Stimulated activated naive B cell treated with anti-CD40 and anti-IgM and Interleukin-4, amounts not matched to agents 10 μg/mL and 1 μg/mL and 100 μg/mL, for 72 hours (primary cell): Measurements from ENCODE around the gene EIF4E1B.
A peak's percentile ranks its signal among the peaks of the same experiment; 100 is the strongest.
"Not testable (repeated sequence)": the region's sequence is repeated elsewhere in the genome, so short reads cannot be mapped to it uniquely, and the experiment has no call there.

Source experiments
- ATAC-seq, 2 donors: fragments of 150-1000 bp; cut with Tn5 transposase; replicated peaks; 2 replicates each; pipeline ENCODE4 v1.10.0; 2021; ENCODE audit warnings: moderate library complexity in 1 of 2
- DNase-seq: peaks from one replicate; pipeline ENCODE4 v3.0.0; 2021
- H3K27ac Mint-ChIP-seq: one replicate; pipeline ENCODE4 v1.8.0; 2022; ENCODE audit warnings: mild to moderate bottlenecking, mixed read lengths
- H3K27me3 Mint-ChIP-seq, 2 donors: one replicate each; pipeline ENCODE4 v1.8.0; 2022; ENCODE audit warnings: mixed read lengths in 2 of 2
- H3K36me3 Mint-ChIP-seq, 2 donors: one replicate each; pipeline ENCODE4 v1.8.0; 2022; ENCODE audit warnings: mixed read lengths in 2 of 2, mild to moderate bottlenecking in 1 of 2
- H3K4me1 Mint-ChIP-seq, 2 donors: one replicate each; pipeline ENCODE4 v1.8.0; 2022; ENCODE audit warnings: mixed read lengths in 2 of 2, mild to moderate bottlenecking in 1 of 2
- H3K4me3 Mint-ChIP-seq, 2 donors: one replicate each; pipeline ENCODE4 v1.8.0; 2022; ENCODE audit warnings: mild to moderate bottlenecking in 2 of 2, mixed read lengths in 2 of 2, moderate library complexity in 1 of 2
- H3K9me3 Mint-ChIP-seq, 2 donors: one replicate each; pipeline ENCODE4 v1.8.0; 2022; ENCODE audit warnings: mixed read lengths in 2 of 2, mild to moderate bottlenecking in 1 of 2

Gene EIF4E1B

DNA sequence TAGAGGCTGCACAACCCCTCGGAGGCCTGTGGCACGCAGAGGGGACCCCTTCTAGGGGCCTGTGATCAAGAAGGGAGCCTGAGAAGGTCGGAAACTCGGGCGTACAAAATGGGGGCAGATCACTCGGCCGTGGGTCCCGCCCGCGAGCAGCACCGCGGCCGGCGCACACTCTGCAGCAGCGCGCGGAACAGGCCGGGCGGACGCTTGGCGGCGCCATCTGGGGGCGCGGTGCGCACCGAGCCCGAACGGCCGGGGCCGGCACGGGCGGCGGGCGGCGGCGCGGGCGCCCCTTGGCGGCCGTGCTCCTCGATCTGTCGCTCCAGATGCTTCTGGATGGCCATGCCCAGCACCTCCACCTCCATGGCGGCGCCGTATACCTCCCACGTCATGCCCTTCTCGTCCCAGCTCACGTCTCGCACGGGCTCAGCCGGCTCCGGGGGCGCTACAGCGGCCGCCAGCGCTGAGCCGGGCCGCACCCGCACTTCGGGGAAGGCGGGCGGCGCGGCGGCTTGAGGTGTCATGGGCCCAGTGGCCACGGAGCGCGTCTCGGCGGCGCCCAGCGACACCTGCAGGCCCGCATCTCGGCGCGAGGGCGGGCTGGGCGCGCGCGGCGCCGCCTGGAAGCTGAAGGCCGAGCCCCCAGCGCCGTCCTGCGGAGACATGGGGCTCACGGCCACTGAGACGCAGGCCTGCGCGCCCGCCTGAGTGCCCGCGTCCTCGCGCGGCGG is 33.6 kb upstream of the EIF4E1B start:
- DNase-seq (no peak), ATAC-seq (peak; percentile 84 to 87)
- peaks cover 5 to 12% of the 10 kb centered on the region in 2 donors for H3K4me1 Mint-ChIP-seq
- no peaks in the 10 kb centered on the region for H3K9me3 Mint-ChIP-seq
- no peak overlapping the region for H3K27ac Mint-ChIP-seq
- H3K27me3 Mint-ChIP-seq, result peaks cover 24 to 36% of the 10 kb centered on the region in 2 donors
- peaks cover 0 to 6% of the 10 kb centered on the region in 2 donors for H3K36me3 Mint-ChIP-seq
- H3K4me3 Mint-ChIP-seq, result peak overlapping the region; percentile 73 to 77

DNA sequence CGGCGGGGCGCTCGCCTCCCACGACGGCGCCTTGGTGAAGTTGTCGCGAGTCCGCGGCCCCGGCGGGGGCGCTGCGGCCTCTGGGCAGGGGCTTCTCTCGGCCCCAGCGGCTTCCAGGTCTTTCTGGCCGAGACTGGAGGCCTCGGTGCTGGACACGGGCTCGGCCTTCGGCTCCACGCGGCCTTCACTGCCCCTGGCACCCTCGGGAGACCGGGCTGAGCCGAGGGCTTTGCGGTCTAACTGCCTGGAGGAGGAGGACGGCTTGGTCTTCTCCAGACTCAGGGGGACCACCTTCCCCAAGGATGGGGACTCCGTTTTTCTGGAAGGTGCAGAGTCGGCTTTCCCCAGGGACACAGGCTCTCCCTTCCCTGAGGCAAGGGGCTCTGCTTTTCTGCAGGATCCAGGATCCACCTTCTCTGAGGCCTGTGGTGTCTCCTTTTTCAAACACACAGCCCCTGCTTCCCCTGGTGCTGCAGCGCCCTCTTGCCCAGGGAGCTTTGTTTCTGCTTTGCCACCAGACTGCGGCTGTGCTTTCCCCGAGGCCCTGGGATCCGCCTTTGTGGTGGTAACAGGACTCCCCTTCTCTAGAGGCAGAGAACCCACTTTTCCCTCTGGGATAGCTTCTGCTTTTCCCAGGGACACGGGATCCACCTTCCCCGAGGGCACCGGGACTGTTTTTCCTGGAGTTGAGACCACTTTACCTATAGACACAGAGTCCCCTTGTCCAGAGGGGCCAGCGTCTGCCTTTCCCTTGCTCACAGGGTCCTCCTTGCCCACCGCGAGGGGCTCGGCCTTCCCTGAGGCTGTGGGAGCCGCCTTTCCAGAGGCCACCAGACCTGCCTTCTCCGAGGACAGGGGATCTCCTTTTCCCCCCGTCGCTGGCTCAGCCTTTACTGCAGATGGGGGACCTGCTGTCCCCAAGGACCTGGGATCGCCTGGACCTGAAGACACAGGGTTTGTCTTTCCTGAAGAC is 32.8 kb upstream of the EIF4E1B start:
- Mint-ChIP-seq H3K27ac (no peak overlapping the region), H3K9me3 (no peaks in the 10 kb centered on the region), H3K36me3 (peaks cover 0 to 6% of the 10 kb centered on the region in 2 donors), H3K27me3 (peaks cover 24 to 36% of the 10 kb centered on the region in 2 donors), H3K4me1 (peaks cover 5 to 12% of the 10 kb centered on the region in 2 donors), H3K4me3 (peak overlapping the region; percentile 22 to 47)
- DNase-seq (no peak), ATAC-seq (no peak)

DNA sequence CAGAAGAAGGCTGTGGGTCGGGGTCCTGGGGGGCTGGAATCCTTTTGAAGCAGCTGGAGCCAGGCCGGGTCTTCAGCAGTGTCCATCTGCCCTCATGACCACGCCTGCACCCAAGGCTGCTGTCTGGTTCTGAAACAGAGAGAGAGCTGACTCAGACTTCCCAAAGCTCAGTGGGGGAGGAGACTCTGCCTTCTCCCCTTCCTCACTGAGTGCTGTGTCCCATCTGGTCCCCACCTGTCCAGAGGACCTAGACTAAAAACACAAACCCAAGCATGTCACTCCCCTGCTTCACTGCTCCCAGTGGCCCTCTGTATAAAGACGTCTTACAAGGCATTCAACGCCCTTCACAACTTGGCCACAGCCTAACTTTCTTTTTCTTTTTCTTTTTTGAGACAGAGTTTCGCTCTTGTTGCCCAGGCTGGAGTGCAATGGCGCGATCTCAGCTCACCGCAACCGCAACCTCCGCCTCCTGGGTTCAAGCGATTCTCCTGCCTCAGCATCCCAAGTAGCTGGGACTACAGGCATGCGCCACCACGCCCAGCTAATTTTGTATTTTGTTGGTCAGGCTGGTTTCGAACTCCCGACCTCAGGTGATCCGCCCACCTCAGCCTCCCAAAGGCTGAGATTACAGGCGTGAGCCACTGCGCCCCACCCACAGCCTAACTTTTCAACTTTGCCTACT is 30.6 kb upstream of the EIF4E1B start:
- H3K27me3 Mint-ChIP-seq, result peaks cover 21 to 31% of the 10 kb centered on the region in 2 donors
- not testable (repeated sequence) for ATAC-seq

DNA sequence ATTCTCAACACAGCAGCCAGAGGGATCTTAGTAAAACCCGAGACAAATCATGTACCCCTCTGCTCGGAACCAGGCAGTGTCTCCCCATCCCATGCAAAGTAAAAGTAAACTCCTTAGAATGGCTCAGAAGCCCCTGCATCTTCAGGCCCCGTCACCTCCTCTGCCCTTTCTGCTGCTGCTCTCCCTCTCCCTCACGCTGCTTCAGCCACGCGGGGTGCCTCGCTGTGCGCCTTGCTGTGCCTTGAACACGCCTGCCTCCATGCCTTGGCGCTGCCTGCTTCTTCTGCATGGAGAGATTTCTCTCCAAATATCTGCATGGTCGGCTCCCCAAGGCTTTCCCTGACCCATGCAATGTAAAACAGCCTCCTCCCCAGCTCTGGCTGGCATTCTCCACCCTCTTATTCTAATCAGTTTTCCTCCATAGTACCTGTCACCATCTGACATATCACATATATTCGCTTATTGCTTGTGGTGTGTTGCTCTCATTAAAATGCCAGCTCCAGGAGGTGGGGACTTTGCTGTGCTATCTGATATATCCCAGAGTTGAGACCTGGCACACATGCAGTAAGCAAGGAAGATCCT is 28.5 kb upstream of the EIF4E1B start:
- no peak overlapping the region for H3K27ac Mint-ChIP-seq
- H3K36me3 Mint-ChIP-seq, result peaks cover 0 to 6% of the 10 kb centered on the region in 2 donors
- ATAC-seq, result no peak
- H3K4me3 Mint-ChIP-seq, result no peak overlapping the region
- no peaks in the 10 kb centered on the region for H3K4me1 Mint-ChIP-seq
- DNase-seq, result no peak
- H3K9me3 Mint-ChIP-seq, result no peaks in the 10 kb centered on the region
- peaks cover 11 to 16% of the 10 kb centered on the region in 2 donors for H3K27me3 Mint-ChIP-seq

More for the DNA sequence above, 30.6 kb upstream of the EIF4E1B start:
- not testable (repeated sequence) for H3K27ac Mint-ChIP-seq, DNase-seq, H3K36me3 Mint-ChIP-seq, H3K4me3 Mint-ChIP-seq, H3K9me3 Mint-ChIP-seq, H3K4me1 Mint-ChIP-seq

DNA sequence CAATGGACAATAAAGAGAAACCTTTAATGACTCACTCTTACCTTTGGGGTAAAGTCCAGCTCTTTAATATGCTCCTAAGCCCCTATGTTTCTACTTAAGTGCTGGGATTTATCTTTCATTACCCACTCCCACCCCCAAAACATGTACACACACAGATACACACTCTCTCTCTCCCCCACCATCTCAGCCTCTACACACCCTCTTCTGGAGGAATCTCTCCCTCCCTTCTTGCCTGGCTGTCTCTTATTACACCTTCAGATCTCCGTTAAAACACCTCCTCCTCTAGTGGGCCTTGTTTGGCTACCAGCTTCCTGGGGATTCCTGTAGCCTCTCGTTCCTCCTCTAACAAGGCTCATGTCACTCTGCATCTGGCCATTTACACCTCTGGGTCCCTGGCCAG is 27.4 kb upstream of the EIF4E1B start:
- H3K27ac Mint-ChIP-seq, result no peak overlapping the region
- H3K27me3 Mint-ChIP-seq, result peaks cover 8 to 10% of the 10 kb centered on the region in 2 donors
- no peak for DNase-seq
- peaks cover 0 to 2% of the 10 kb centered on the region in 2 donors for H3K4me1 Mint-ChIP-seq
- H3K4me3 Mint-ChIP-seq, result no peak overlapping the region
- H3K36me3 Mint-ChIP-seq, result peaks cover 0 to 6% of the 10 kb centered on the region in 2 donors
- ATAC-seq, result no peak
- H3K9me3 Mint-ChIP-seq, result no peaks in the 10 kb centered on the region

DNA sequence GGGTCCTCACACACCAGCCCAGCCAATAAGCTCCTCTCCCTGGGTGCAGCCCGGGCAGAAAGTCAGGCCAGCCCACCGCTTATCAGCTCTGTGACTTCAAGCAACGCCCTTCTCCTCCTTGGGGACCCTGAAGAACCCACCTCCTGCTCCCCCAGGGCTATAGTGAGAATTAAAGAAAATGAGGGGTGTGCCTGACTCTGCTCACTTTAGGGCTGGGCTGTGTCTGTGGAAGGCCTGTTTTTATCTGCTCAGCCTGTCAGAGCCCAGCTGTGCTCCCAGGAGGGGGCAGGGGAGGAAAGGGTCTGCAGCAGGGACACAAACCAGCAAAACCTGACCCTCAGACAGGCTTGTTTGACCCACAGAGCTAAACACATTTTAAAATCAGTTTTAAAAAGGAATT is 24.4 kb upstream of the EIF4E1B start:
- no peaks in the 10 kb centered on the region for H3K9me3 Mint-ChIP-seq
- no peak overlapping the region for H3K4me3 Mint-ChIP-seq
- H3K27ac Mint-ChIP-seq, result no peak overlapping the region
- DNase-seq, result no peak
- no peak for ATAC-seq
- H3K4me1 Mint-ChIP-seq, result peaks cover 9 to 10% of the 10 kb centered on the region in 2 donors
- peaks cover 7% of the 10 kb centered on the region in 2 donors for H3K27me3 Mint-ChIP-seq
- H3K36me3 Mint-ChIP-seq, result peaks cover 1 to 6% of the 10 kb centered on the region in 2 donors

DNA sequence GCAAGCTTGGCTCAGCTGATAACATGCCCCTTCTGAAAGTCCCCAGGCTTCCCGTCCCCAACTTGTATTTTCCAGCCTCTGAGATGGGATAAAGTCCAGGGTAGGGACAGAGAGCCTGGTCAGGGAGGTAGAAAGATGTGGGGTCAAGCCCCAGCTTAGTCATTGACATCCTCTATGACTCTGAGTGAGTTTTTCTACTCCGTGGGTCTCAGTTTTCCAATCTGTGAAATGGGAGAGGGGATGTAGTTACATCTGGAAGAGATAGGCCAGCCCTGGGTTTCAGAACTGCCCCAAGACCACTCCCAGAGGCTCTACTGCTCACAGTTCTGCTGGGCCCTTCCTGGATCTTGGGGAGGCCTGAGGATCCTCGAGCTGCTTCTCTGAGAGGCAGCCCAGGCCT is 23.6 kb upstream of the EIF4E1B start:
- Mint-ChIP-seq H3K36me3 (peaks cover 2 to 6% of the 10 kb centered on the region in 2 donors), H3K27me3 (peaks cover 13% of the 10 kb centered on the region in 2 donors), H3K4me3 (no peak overlapping the region), H3K4me1 (peaks cover 9 to 13% of the 10 kb centered on the region in 2 donors), H3K9me3 (no peaks in the 10 kb centered on the region), H3K27ac (no peak overlapping the region)
- DNase-seq (no peak), ATAC-seq (no peak)

DNA sequence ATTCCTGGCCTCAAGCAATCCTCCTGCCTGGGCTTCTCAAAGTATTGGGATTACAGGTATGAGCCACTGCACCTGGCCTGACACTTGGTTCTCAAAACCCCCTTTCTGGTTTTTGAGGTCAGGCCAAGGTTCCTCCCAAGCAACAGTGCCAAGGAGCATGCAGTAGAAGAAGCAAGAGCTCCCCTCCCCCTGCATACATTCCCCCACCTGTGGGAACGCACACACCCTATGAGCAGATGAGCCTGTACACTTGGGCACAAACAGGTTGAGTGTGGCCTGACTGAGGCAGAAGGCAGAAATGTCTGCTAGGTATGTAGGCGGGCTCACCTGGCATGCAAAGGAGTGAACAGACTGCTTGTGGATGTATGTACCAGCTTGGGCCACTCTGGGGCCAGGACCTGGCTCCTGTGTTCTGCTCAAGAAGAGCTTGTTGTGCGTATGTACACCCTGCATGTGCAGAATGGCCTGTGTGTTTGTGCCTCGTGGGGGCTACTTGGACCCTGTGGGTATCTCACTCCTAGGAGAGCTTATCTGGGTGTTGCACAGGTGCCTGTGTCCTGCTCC is 22.3 kb upstream of the EIF4E1B start:
- Mint-ChIP-seq H3K9me3 (no peaks in the 10 kb centered on the region), H3K36me3 (peaks cover 2 to 6% of the 10 kb centered on the region in 2 donors), H3K4me1 (peaks cover 9 to 13% of the 10 kb centered on the region in 2 donors), H3K27ac (peak overlapping the region; percentile 40), H3K27me3 (peaks cover 23 to 24% of the 10 kb centered on the region in 2 donors), H3K4me3 (peak overlapping the region; percentile 32 to 96)
- DNase-seq (no peak), ATAC-seq (no peak)

DNA sequence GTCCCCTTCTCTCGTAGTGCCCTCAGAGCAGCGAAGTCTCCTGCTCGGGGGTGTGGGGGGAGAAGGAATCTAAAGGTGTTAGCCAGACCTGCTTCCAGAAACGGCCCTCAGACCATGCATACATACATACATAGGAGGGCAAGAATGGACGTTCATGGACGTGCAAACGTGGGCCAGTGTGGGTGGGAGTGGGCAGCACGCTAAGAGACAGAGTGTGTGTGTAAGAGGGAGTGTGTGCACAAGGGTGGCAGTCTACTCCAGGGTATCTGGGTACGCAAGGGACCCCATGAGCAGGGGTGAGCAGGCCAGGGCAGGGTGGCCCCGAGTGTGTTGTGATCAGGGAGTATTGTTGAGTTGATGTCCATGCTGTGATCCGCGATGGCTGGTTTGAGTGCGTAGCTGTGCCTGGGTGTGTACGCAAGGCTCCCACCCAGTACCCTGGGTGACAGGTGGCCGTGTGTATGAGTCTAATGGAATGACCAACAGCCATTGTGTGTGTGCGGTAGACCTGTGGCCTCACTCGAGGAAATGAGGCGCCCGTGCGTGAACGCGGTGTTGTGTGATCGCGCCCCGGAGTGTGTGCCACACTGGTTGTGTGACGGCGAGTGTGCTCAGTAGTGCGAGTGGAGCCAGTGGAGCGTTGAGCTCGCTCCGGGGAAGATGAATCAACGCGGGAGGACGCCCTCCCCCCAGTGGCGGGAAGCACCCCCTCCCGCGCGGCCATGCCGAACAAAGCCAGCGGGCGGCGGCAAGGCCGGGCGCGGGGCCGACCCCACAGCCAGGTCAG is 21.3 kb upstream of the EIF4E1B start:
- H3K27ac Mint-ChIP-seq, result peak overlapping the region; percentile 88
- H3K27me3 Mint-ChIP-seq, result peaks cover 24 to 31% of the 10 kb centered on the region in 2 donors
- H3K36me3 Mint-ChIP-seq, result peaks cover 2 to 6% of the 10 kb centered on the region in 2 donors
- H3K9me3 Mint-ChIP-seq, result no peaks in the 10 kb centered on the region
- H3K4me3 Mint-ChIP-seq, result peak overlapping the region; percentile 92 to 96
- DNase-seq, result peak; percentile 23
- peaks cover 9 to 13% of the 10 kb centered on the region in 2 donors for H3K4me1 Mint-ChIP-seq
- peak; percentile 49 to 57 for ATAC-seq

DNA sequence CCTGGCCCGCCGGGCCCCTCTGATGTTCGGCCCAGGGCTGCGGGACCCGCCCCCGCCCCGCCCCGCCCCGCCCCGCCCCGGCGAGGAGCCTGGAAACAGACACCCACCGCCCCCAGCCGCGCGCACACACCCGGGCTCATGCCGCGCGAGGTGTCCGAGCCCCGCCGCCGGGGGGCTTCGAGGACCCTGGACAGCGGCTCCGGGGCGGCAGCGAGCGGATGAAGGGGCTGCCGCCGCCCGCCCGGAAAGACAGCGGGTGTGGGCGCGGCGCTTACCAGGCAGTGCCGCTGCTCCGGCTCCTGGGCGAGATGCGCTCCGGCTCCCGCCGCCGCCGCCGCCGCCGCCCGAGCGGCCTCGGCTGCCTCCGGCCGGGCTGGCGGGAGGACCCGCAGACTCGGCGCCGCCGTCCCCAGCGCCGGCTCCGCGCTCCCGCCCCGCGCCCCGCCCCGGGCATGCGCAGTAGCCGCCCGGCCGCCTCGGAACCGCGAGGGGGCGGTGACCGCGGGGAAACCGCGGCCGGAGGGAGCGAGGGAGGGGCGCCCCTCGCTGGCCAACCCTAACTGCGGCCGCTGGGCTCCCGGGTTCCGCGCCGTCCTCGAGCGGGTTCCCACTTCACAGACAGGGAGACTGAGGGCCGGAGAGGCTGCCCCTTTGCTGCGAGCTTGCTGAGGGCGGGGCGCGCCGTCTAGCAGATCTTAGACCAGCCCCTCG is 20.6 kb upstream of the EIF4E1B start, which contains the start of gene GPRIN1:
TSS of gene GPRIN1 (minus strand) at position 433 of the 711 bp plus-strand sequence. CDS start 10,322 bp downstream, outside the sequence.
- Mint-ChIP-seq H3K27ac (peak within 1 kb of the TSS; percentile 88), H3K9me3 (no peaks in the 10 kb centered on the region), H3K4me3 (peak within 1 kb of the TSS; percentile 92 to 96), H3K27me3 (peaks cover 27 to 36% of the 10 kb centered on the region in 2 donors), H3K4me1 (peaks cover 9 to 13% of the 10 kb centered on the region in 2 donors), H3K36me3 (peaks cover 2 to 6% of the 10 kb centered on the region in 2 donors)
- ATAC-seq (peak; percentile 75 to 83), DNase-seq (peak; percentile 55)

DNA sequence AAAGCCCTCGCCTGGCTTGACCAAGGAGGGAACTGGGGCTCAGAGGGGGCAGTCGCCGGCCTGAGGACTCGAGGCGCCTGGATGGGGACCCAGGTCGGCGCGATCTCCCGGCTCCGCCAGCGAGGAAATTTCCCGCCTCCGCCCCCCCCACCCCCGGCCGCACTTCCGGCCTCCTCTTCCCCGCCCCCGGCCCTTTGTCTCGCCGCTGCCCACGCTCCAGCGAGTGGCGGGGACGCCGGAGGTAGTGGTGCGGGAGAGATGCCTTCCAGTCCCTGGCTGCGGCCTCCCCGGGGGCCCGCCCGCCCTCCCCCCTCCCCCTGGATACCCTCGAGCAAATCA is 20.1 kb upstream of the EIF4E1B start:
- Mint-ChIP-seq H3K27ac (peak overlapping the region; percentile 79), H3K9me3 (no peaks in the 10 kb centered on the region), H3K36me3 (peaks cover 2 to 6% of the 10 kb centered on the region in 2 donors), H3K27me3 (peaks cover 32 to 38% of the 10 kb centered on the region in 2 donors), H3K4me1 (peaks cover 9 to 13% of the 10 kb centered on the region in 2 donors), H3K4me3 (peak overlapping the region; percentile 74 to 76)
- ATAC-seq (peak; percentile 7 to 12), DNase-seq (no peak)

DNA sequence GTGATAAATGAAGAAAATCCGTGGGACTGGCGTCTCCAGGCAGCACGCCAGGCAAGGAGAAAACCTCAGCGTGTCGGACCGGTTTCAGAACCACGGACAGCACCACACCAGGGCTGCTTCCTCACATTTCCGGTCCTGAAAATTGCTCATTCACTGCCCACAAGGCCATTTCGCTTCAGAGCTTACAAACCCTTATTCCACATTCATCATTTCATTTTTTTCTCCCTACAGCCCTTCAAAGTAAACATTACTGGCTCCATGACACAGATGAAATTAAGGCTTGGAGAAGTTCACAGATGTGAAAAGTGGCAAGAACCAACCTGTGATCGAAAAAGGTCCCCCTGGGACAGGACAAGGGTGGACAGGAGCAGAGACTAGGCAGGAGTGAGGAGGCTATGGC is 19.0 kb upstream of the EIF4E1B start:
- Mint-ChIP-seq H3K4me1 (peaks cover 9 to 13% of the 10 kb centered on the region in 2 donors), H3K27ac (no peak overlapping the region), H3K36me3 (peaks cover 2 to 6% of the 10 kb centered on the region in 2 donors), H3K9me3 (no peaks in the 10 kb centered on the region), H3K27me3 (peaks cover 43 to 47% of the 10 kb centered on the region in 2 donors), H3K4me3 (peak overlapping the region in 1 of 2 donors; percentile 3)
- ATAC-seq (no peak), DNase-seq (no peak)
